GM18868 (cell line): ENCODE measurements around the gene KLK1.

Source experiments
- ATAC-seq: cut with Tn5 transposase; IDR thresholded peaks from one replicate; pipeline ENCODE4 v1.9.1; 2021; ENCODE audit warnings: mild to moderate bottlenecking, moderate library complexity; ENCODE audit not compliant: unreplicated experiment

The KLK1 gene

GRCh38 chr19:50836543-50837195, 13.1 kb upstream of the KLK1 start:
- no peak for ATAC-seq

- peak; percentile 65 for ATAC-seq
Observed at GRCh38 chr19:50835785-50836542, 12.4 kb upstream of the KLK1 start.

DNA sequence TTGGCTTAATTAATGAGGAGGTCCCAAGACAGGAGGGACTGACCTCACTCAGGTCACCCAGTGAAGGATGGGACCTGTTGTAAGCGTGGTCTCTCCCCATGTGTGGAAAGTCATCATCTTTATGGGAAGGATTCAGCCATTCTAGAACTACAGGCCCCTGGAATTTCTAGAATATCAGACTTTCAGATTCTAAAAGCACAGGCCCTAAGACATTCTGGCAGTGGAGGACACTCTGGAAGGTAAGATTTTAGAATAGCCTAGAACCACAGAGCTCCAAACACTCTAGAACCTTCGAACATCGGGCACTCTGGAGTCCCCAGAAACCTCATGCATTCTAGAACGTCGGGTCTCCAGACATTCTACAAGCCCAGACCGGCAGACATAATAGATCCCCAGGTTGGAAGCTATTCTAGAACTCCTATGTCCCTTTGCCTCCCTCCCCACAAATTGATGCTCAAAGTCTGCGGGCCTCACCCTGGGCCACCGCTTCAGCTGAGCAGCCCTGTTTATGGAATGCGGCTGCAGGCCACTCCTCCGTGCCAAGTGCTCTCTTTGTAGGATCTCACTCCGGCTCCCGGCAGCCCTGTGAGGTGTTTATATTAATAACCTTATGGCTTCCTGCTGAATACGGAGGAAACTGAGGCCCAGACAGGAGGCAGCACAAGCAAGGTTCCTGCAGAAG, 11.7 kb upstream of the KLK1 start:
- no peak for ATAC-seq

GRCh38 chr19:50833802-50834167, 10.2 kb upstream of the KLK1 start:
- no peak for ATAC-seq

DNA sequence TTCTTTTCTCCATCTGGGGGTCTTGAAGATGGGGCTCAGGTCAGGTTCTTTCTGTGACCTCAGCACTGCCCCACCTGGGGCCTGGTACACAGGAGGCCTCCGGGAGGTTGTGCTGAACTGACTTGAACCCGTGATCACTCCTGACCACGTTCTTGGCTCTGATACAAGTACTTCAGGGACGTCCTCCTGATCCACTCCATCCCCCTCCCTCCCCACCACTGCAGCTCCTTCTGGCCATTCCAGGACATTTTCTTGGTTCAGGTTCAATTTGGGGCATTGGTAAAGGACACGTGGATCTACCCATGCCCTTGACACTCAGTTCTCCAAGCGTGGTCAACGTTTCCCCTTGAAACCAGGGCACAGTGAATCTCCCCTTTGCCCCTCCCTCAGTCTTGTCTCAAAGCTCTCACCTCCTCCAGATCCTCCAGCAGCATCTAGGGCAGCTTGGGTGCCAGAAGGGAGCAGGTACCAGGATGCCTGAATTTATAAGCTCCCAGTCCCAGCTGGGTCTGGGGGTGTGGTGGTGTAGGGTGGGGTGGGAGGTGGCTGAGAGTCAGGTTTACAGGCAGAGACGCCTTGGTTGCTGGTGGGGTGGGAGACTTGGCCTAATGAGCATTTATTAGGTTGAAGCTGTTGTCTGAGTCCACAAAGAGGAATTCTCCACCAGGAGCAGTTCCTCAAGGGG, 9.7 kb upstream of the KLK1 start, which contains the start of gene KLK15:
TSS of gene KLK15 (minus strand) at position 458 of the 685 bp plus-strand sequence. CDS start 2,082 bp downstream, outside the sequence.
- no peak for ATAC-seq

GRCh38 chr19:50832666-50833065, 9.1 kb upstream of the KLK1 start:
- no peak for ATAC-seq

- ATAC-seq: no peak
Observed at GRCh38 chr19:50831026-50831396, 7.4 kb upstream of the KLK1 start.

GRCh38 chr19:50830266-50831025, 6.9 kb upstream of the KLK1 start:
- no peak for ATAC-seq

GRCh38 chr19:50829801-50830200, 6.2 kb upstream of the KLK1 start:
- no peak for ATAC-seq

DNA sequence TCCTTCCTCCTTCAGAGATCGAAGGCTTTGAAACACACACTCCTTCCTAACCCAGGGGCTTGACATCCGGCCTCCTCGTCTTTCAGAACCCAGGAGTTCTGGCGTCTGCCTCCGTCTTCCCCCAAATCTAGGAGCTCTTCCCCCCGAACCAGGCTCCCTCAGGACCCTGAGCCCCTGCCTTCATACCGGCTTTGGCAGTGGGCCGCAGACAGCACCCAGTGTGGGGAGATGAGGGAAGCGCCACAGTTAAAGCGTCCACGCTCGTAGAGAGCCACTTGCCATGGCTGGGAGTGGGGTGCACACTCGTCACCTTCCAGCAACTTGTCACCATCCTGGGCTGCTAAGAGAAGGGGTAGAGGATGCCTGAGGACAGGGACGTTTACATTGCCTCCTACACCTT, 3.9 kb upstream of the KLK1 start:
- no peak for ATAC-seq

DNA sequence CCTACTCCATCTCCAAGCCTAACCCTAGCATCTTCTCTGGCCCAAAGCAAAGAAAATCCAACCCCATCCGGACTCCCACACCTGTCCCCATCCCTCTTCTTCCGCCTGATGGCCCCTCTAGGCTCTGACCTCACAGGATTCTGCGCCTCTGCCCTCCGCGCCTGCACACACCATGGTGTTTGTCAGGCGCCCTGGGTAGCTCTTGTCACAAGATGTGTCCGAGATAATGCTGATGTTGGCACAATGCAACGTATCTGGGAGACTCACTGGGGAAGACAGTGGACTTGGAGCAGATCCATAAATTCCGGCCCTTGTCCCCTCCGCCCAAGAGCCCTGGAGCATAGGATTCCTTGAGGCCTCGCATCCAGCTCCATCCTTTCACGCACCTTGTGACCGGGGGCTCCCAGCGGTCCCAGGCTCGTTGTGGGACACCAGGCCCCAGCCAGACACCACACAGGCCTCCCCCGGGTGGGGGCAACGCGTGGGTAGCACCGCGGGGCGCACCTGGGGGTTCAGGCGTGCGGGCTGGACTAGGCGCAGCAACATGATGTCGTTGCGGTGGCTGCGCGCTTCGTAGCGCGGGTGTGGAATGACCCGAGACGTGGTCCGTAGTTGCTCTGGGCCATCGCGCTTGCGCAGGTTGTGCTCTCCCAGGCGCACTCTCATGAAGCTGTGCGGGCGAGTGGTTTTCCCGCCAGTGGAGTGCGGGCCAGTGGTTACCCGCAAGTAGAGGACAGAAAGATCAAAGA, 3.1 kb upstream of the KLK1 start:
- no peak for ATAC-seq

DNA sequence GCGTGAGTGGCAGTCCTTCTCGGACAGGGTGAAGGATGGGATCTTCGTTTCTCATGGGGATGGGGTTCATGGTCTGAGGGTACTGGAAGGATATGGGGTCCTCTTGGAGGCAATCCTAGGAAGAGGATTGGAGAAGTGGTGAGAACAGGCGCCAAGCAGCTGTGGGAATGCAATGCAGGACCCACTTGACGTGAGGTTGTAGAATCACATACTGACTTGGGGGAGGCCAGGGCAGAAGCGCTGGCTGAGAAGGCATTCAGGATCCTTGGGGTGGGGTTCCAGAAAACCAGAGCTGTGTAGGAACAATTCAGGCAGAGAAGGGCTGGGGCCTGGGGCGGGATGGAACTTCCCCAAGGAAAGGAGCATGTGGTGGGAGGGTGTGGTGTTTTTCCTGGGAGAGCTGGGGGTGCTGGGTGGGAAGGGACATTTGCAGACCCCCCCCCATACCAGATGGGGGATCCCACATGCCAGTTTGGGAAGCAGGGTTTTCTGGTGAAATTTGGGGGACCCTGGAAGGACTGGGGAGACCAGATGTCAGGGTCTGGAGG, 852 bp downstream of the KLK1 start:
- ATAC-seq: no peak

GRCh38 chr19:50821622-50822021, 2.0 kb downstream of the KLK1 start:
- no peak for ATAC-seq

GRCh38 chr19:50821248-50821612, 2.4 kb downstream of the KLK1 start:
- no peak for ATAC-seq

- no peak for ATAC-seq
Observed at GRCh38 chr19:50820549-50821247, 2.9 kb downstream of the KLK1 start.

DNA sequence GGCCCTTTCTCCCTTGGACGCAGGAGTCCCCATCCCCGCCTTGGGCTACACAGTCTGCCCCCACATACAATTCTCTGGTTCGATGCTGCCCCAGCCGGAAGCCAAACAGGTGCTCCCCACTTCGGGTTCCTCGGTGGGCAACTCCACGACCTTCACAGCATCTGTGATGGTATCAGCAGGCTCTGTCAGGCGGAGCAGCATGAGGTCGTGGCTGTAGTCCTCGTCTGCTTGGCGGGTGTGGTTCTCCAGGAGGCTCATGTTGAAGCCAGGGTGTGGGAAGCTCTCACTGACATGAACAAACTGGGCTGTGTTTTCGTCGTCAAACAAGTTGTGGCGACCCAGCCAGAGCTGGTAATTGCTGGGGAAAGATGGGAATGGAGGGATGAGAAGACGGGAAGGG, 3.5 kb downstream of the KLK1 start:
- no peak for ATAC-seq

- ATAC-seq: no peak
Observed at GRCh38 chr19:50819636-50820035, 4.0 kb downstream of the KLK1 start.

- ATAC-seq: no peak
Observed at GRCh38 chr19:50818859-50819472, 4.6 kb downstream of the KLK1 start.
